HEK293 (cell line): ENCODE data around the gene ZNF423.

ENCODE experiments used
- ATF2 ChIP-seq: fragments of 450-650 bp; formaldehyde crosslinking; IDR thresholded peaks from 2 replicates; pipeline ENCODE4 v1.5.1; 2016; ENCODE audit warnings: missing biosample characterization, missing genetic modification characterization, low read depth
- CTCF ChIP-seq: fragments of 450-650 bp; formaldehyde crosslinking; IDR thresholded peaks from 2 replicates; pipeline ENCODE4 v1.5.1; 2016; ENCODE audit warnings: missing biosample characterization, missing genetic modification characterization
- REPIN1 ChIP-seq: fragments of 450-650 bp; formaldehyde crosslinking; IDR thresholded peaks from 2 replicates; pipeline ENCODE4 v1.5.1; 2017; ENCODE audit warnings: missing biosample characterization, missing genetic modification characterization, low read depth
- ZNF121 ChIP-seq: fragments of 450-650 bp; formaldehyde crosslinking; IDR thresholded peaks from 2 replicates; pipeline ENCODE4 v1.5.1; 2016; ENCODE audit warnings: missing biosample characterization, missing genetic modification characterization
- ZNF449 ChIP-seq: fragments of 450-650 bp; formaldehyde crosslinking; IDR thresholded peaks from 2 replicates; pipeline ENCODE4 v1.5.1; 2017; ENCODE audit warnings: missing biosample characterization, mild to moderate bottlenecking, missing genetic modification characterization, moderate library complexity
- ZNF549 ChIP-seq: fragments of 450-650 bp; IDR thresholded peaks from 2 replicates; pipeline ENCODE4 v1.5.1; 2018; ENCODE audit warnings: missing biosample characterization, missing genetic modification characterization, mild to moderate bottlenecking, inconsistent platforms, moderate library complexity
- ZNF624 ChIP-seq: fragments of 450-650 bp; formaldehyde crosslinking; IDR thresholded peaks from 2 replicates; pipeline ENCODE4 v1.5.1; 2017; ENCODE audit warnings: missing biosample characterization, missing genetic modification characterization
- ZNF76 ChIP-seq: fragments of 450-650 bp; formaldehyde crosslinking; IDR thresholded peaks from 2 replicates; pipeline ENCODE4; 2016; ENCODE audit warnings: low read depth, missing biosample characterization, missing genetic modification characterization, borderline replicate concordance

- no peak for TF ChIP-seq ZNF449 (tag by site-specific recombination)
- no peak for TF ChIP-seq CTCF (tag by site-specific recombination)
- TF ChIP-seq ZNF624: no peak
- no peak for TF ChIP-seq ZNF121 (tag by site-specific recombination)
- TF ChIP-seq ATF2 (tag by site-specific recombination): no peak
- no peak for TF ChIP-seq ZNF76 (tag by site-specific recombination)
- TF ChIP-seq ZNF549 (tag by site-specific recombination): no peak
- TF ChIP-seq REPIN1 (tag by site-specific recombination): no peak
These were observed 28.4 kb upstream of the ZNF423 start for GRCh38 chr16:49884033-49885015.
